ENCODE data around the gene NUF2.
"Not testable (repeated sequence)": the region's sequence is repeated elsewhere in the genome, so short reads cannot be mapped to it uniquely, and the experiment has no call there.

The NUF2 gene

DNA sequence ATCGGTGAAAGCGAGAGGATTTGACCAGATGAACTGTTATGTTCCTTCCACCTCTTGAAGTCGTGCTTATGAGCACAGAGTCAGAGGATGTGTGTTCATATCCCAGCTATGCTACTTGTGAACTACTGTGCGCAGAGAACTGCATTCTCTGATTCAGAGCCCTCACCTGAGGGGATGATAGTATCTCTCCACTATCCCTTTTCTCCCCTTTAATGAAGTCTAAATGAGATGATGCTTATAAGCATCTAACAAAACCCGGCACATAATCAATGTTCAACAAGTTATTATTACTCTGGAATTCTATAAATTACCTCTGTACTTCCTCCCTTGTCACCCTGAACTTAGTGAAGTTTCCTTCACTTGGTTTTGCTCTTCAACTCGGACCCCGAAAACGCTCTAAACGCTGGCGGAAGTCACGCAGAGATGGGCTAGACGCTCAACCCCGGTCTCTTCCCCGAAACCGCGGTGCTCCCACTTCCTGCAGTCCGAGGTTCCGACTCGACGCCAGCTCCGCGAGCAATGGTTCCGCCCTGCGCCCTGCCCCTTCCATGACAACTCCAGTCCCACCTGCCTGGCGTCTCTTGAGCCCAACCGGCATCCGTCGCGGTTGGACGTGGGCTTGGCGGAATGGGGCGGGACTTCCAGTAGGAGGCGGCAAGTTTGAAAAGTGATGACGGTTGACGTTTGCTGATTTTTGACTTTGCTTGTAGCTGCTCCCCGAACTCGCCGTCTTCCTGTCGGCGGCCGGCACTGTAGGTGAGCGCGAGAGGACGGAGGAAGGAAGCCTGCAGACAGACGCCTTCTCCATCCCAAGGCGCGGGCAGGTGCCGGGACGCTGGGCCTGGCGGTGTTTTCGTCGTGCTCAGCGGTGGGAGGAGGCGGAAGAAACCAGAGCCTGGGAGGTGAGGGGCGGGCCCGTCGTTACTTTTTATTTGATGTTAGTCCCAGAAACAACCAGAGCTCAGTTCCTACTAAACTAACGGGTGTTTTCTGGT, at the start of gene NUF2:
Gene NUF2 (plus strand): TSS at position 644 of the 995 bp plus-strand sequence. CDS start 4,098 bp downstream, outside the sequence.
- FAIRE-seq = peak; percentile 94

DNA sequence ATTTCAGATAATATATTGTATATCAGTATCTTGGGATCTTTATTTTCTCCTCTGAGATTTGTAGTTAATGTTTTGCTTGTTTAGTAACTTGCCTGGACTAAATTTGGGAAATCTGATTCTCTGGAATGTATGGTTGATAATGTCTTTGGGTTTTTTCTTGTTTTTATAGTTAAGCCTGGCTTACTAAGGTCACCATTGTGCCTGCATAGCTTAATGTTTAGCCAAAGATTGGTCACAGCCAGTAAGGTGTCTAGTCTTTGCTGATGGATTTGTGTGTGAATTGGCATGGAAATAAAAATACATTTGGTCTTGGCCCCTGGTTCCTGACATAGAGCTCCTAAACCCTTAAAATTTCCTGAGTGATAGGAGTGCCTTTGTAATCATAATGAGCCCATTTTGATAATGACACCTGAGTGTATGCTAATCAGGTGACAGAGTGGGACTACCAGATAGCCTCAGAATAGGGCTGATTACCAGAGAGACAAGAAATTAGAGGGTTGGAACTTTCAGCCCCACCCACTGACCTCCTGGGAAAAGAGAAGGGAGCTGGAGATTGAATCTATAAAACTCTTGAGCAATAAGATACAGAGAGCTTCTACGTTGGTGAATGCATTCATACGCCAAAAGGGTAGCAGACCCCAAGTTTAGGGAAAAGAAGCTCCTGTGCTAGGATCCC, 47.9 kb upstream of the NUF2 start:
- FAIRE-seq = no peak

DNA sequence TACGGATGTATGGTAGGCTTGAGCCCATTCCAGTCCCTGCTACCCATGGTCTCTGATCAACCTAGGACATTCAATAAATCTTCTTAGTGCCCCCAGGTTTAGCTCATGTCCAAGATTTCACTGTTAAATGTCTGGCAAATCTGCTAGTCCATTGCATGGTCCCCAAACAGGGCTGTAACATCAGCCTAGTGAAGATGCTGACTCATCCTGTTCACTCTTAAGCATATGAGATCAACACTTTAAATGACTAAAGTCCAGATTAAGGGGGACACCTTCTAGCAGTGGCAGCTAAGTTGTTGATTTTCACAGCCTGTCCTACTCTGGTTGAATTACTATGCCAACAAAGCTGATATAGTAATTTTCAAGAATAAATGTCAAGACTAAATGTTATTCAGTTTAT, 46.5 kb upstream of the NUF2 start:
- no peak for FAIRE-seq

DNA sequence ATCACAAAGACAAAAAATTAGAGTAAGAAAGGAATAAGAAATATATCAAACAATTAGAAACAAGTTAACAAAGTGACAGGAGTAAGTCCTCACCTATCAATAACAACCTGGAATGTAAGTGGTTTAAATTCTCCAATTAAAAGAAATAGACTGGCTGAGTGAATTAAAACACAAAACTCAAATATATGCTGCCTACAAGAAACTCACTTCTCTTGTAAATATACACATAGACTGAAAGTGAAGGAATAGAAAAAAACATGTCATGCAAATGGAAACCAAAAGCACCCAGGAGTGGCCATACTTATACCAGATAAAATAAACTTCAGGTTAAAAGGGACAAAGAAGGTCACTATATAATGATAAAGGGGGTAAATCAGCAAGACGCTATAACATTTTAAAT, 43.2 kb upstream of the NUF2 start:
- no peak for FAIRE-seq

DNA sequence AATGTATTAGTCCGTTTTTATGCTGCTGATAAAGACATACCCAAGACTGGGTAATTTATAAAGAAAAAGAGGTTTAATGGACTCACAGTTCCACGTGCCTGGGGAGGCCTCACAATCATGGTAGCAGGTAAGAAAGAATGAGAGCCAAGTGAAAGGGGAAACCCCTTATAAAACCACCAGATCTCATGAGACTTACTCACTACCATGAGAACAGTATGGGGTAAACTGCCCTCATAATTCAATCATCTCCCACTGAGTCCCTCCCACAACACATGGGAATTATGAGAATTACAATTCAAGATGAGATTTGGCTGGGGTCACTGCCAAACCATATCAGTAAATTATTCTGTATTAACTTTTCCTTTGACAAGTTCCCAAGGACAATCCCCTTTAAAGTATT, 36.9 kb upstream of the NUF2 start:
- not testable (repeated sequence) for FAIRE-seq

GRCh38 chr1:163290025-163290640, 31.6 kb upstream of the NUF2 start:
- FAIRE-seq = no peak

DNA sequence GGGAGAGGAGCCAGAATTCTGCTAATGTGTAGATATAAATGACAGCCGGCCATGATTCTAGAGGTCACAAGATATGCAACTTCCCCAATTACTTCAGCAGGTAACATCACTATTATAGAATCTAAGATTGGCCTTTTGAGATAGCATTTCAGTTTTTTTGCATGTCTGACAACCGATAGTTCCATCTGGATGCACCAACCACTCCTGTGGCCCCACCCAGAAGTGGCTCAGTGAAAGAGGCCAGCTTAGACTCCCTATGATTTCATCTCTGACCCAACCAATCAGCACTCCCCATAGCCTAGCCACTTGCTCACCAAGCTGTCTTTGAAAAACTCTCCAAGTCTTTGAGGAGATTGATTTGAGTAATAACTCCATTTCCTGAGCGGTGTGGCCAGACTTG, 30.3 kb upstream of the NUF2 start:
- FAIRE-seq = no peak

- not testable (repeated sequence) for FAIRE-seq
Observed at GRCh38 chr1:163292153-163292552, 29.6 kb upstream of the NUF2 start.

DNA sequence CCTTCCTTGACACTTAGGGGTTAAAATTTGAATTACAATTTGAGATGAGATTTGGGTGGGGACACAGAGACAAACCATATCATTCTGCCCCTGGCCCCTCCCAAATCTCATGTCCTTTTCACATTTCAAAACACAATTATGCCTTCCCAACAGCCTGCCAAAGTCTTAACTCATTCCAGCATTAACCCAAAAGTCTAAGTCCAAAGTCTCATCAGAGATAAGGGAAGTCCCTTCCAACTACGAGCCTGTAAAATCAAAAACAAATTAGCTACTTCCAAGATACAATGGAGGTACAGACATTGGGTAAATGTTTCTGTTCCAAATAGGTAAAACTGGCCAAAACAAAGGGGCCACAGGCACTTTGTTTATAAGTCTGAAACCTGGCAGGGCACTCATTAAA, 28.3 kb upstream of the NUF2 start:
- not testable (repeated sequence) for FAIRE-seq

DNA sequence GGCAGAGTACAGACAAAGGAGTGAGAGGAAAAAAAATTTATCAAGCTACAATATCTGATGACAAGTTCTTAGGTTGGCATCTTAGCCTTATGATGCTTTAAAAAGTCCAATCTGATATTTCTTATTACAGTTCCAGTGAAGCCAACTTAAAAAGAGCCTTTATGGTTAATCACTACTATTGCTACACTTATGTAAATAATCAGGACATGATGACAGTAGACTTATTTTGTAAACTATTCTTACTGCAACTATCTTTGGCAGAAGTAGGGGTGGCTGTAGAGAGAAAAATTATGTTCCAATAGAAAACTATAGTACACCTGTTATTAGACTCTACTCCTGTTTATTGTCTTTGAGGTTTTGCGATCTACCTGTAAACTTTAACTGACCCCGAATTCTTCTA, 25.8 kb upstream of the NUF2 start:
- FAIRE-seq = no peak

GRCh38 chr1:163296504-163297263, 25.1 kb upstream of the NUF2 start:
- FAIRE-seq = no peak

DNA sequence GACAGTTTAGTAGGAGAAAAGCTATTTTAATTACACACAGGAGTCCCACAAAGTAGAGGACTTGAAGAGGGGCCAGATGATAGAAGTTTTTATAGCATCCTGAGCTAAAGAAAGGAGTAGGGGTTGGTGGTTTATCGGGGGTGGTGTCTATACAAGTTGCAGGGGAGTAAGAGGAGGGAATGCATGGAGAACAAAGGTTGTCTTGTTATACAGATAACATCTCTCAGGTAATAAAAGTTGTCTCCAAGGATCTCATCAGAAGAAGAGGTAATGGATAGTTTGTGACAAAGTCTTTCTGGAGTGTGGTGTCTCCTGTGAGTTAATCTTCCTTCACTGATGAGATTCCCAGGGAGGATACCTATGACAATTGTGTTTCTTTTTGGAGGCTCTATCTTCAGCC, 23.4 kb upstream of the NUF2 start:
- no peak for FAIRE-seq

DNA sequence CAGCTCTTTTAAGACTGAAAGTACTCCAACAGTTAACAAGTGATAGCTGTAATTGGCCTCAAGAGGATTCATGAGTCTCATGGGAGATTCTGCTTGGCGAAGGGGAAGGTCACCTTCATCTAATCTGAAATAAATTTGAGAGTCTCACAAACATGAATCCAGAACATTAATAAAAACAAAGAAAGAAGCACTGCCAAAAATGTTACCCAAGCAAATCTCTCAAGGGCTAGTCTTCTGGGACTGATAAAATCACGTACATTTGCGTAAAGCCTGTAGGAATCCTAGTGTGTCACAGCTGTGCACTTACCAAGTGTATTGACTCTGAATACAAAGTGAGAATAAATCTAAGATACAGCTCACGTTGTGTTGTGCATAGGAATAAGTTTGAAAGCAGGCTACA, 21.2 kb upstream of the NUF2 start:
- FAIRE-seq = no peak

GRCh38 chr1:163303561-163303960, 18.2 kb upstream of the NUF2 start:
- no peak for FAIRE-seq

DNA sequence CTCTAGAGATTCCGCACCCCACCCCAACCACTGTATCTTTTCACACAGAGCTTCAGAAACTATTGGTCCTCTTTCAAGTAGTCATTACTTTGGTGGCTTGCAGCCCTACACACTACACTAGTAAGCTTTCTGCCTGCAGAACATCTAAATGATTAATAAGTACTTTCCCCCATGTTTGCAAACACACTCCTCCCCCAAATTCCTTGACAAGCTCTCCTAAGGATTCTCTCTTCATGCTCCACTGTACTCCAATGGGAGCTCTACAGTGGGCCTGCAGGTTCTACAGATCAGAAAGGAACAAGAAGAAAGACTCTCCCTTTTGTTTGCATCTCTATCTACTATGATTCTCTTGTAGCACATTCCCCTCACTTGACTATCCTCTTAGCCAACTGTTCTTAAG, 16.3 kb upstream of the NUF2 start:
- FAIRE-seq = no peak

DNA sequence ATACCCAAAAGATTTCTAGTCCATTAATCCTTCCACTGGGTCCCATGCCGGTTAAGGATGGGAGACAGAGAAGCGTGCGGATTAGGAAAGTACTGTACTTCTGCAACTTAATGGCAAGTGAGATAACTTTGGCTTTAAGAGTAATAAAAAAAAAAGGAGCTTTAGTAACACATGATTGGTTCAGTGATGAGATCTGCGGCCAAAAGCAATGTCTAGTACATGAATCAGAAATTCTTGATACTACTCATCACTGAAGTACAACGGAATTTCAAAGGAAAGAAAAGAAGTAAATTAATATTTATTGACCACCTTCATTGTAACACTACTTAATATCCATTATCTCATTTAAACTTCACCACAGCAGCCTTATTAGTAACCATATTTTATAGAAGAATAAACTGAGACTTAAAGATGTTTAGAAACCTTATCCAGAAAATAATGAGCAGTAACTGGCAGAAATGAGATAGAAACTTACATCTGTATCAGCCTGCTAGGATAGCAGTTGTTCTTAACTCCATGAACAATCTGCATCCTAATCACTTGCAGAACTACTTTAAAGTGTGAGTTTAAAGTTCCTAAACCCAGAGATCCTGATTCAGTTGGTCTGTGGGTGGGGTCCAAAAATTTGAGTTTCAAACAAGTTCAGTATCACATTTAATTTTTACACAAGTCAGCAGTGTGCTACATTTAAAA, 14.1 kb upstream of the NUF2 start:
- no peak for FAIRE-seq

DNA sequence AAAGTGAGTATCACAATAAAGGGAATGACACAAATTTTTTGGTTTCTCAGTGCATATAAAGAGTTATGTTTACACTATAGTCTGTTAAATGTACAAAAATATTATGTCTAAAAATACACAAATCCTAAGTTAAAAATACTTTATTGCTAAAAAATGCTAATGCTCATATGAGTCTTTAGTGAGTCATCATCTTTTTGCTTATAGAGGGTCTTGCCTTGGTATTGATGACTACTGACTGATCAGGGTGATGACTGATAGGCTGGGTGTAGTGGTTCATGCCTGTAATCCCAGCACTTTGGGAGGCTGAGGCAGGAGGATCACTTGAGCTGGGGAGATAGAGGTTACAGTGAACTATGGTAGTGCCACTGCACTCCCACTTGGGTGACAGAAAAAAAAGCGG, 12.9 kb upstream of the NUF2 start:
- no peak for FAIRE-seq

- FAIRE-seq = peak; percentile 96
Observed at GRCh38 chr1:163315773-163316374, 5.9 kb upstream of the NUF2 start.

- FAIRE-seq = no peak
Observed at GRCh38 chr1:163320891-163321290, 863 bp upstream of the NUF2 start.

DNA sequence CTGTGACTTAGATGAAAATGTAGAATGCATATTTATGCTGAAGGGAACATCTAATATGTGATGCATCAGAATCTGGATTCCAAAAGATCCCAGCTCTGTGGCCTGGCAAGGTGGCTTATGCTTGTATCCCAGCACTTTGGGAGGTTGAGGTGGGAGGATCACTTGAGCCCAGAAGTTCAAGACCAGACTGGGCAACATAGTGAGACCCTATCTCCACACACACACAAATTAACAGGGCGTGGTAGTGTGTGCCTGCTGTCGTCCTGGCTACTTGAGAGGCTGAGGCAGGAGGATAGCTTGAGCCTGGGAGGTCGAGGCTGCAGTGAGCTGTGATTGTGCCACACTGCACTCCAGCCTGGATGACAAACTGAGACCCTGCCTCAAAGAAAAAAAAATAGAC, 1.6 kb downstream of the NUF2 start:
- FAIRE-seq = not testable (repeated sequence)

- no peak for FAIRE-seq
Observed at GRCh38 chr1:163331116-163331515, 9.4 kb downstream of the NUF2 start.

DNA sequence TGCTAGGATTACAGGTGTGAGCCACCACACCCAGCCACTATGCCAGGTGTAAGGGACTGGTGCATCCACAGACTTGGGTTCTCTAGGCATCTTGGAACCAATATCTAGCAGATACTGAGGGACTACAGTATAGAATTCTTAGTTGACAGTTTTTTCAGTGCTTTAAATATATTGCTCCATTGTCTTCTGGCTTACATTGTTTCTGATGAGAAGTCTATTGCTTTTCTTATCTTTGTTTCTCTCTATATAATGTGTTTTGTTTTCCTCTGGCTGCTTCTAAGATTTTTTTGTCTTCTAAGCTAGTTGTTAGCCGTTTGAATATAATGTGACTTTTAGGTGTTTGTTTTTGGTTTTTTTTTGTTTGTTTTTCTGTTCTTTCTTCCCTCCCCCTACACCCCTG, 13.5 kb downstream of the NUF2 start:
- no peak for FAIRE-seq

Data from G401.6 (cell line).